ENCODE data around the gene HPS5. TPM values are rescaled to one million over a fixed set of nuclear protein-coding genes. Genes with fewer than 3 reads are reported as not detected.

Gene HPS5
- total RNA-seq, 1 donor from 2014 or later, result 14.7 TPM

DNA sequence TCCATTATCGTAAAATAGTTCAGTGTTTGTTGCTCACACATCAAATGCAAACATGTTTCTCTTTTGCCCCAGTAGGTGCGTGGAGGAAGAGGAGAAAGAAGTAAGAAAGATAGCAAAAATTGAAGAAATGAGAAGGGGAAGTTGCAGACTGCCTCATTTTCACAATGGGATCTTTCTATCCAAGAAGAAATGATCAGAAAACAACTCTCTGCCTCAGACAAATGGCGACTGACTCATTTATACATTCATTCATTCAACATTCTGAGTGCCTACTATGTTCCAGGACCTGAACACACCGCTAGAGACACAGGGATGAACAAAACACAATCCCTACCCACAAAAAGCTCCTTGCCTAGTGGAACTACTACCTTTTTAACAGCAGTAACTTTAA is 367 bp downstream of the HPS5 start:
- peak overlapping the region; percentile 100 for H3K4me3 Mint-ChIP-seq (ENCODE audit: unreplicated experiment)

DNA sequence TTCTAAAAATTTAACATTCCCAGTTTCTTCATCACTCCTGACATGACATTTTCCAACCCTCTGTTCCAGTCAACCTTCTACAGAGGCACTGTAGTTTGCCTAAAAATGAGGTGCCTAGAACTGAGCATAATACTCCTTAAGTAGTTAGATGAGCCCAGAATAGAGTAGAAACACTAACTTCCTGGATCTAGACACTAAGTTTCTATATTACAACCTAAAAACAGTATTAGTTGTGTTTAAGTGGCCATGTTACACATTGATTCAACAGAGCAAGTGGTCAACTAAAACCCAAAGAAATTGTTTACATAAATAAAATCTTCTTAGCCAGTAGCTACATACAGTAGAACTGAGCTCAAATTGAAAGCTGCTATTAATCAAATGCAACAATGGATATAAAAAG is 1.3 kb downstream of the HPS5 start:
- DNase-seq (ENCODE audit: low spot score), result no peak
- H3K4me1 Mint-ChIP-seq (ENCODE audit: unreplicated experiment), result peaks cover 46% of the 10 kb centered on the region
- H3K27ac Mint-ChIP-seq (ENCODE audit: unreplicated experiment), result no peak overlapping the region
- H3K4me3 Mint-ChIP-seq (ENCODE audit: unreplicated experiment), result no peak overlapping the region
- H3K36me3 Mint-ChIP-seq (ENCODE audit: low read depth, unreplicated experiment), result peaks cover 3% of the 10 kb centered on the region
- H3K27me3 Mint-ChIP-seq (ENCODE audit: unreplicated experiment), result peaks cover 8% of the 10 kb centered on the region
- TF ChIP-seq, protein P1, sequence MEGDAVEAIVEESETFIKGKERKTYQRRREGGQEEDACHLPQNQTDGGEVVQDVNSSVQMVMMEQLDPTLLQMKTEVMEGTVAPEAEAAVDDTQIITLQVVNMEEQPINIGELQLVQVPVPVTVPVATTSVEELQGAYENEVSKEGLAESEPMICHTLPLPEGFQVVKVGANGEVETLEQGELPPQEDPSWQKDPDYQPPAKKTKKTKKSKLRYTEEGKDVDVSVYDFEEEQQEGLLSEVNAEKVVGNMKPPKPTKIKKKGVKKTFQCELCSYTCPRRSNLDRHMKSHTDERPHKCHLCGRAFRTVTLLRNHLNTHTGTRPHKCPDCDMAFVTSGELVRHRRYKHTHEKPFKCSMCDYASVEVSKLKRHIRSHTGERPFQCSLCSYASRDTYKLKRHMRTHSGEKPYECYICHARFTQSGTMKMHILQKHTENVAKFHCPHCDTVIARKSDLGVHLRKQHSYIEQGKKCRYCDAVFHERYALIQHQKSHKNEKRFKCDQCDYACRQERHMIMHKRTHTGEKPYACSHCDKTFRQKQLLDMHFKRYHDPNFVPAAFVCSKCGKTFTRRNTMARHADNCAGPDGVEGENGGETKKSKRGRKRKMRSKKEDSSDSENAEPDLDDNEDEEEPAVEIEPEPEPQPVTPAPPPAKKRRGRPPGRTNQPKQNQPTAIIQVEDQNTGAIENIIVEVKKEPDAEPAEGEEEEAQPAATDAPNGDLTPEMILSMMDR (IDR thresholded peaks at IDR 0.05; ENCODE audit: unreplicated experiment), result no peak
- no peaks in the 10 kb centered on the region for H3K9me3 Mint-ChIP-seq (ENCODE audit: unreplicated experiment)

More for the DNA sequence above, 367 bp downstream of the HPS5 start:
- H3K36me3 Mint-ChIP-seq (ENCODE audit: low read depth, unreplicated experiment), result peaks cover 3% of the 10 kb centered on the region
- DNase-seq (ENCODE audit: low spot score), result no peak
- no peaks in the 10 kb centered on the region for H3K9me3 Mint-ChIP-seq (ENCODE audit: unreplicated experiment)
- H3K27me3 Mint-ChIP-seq (ENCODE audit: unreplicated experiment), result peaks cover 8% of the 10 kb centered on the region
- peaks cover 46% of the 10 kb centered on the region for H3K4me1 Mint-ChIP-seq (ENCODE audit: unreplicated experiment)
- TF ChIP-seq, protein P1 (IDR thresholded peaks at IDR 0.05; ENCODE audit: unreplicated experiment), result no peak
- peak overlapping the region; percentile 100 for H3K27ac Mint-ChIP-seq (ENCODE audit: unreplicated experiment)

DNA sequence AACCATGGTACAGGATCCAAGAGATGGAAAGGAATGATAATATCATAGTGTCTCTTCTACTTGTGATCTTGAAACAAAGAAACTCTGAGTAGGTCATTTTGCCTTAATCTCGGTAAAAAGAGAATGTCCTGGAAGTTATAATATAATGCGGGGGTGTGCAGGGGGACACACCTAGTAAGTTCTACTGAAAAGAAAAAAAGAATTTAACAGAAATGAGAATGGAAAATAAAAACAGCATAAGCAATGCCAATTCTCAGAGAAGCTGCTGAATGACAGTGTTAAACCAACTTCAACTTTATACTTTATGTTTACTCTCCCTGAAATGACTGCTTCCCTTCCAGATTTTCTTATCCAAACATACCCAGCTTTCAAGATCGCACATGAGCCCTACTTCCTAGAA is 2.0 kb downstream of the HPS5 start:
- DNase-seq (ENCODE audit: low spot score), result no peak
- Mint-ChIP-seq H3K27me3 (ENCODE audit: unreplicated experiment) (peaks cover 8% of the 10 kb centered on the region), H3K9me3 (ENCODE audit: unreplicated experiment) (no peaks in the 10 kb centered on the region), H3K4me1 (ENCODE audit: unreplicated experiment) (peaks cover 44% of the 10 kb centered on the region), H3K27ac (ENCODE audit: unreplicated experiment) (no peak overlapping the region), H3K36me3 (ENCODE audit: low read depth, unreplicated experiment) (peaks cover 3% of the 10 kb centered on the region), H3K4me3 (ENCODE audit: unreplicated experiment) (no peak overlapping the region)
- TF ChIP-seq, protein P1 (IDR thresholded peaks at IDR 0.05; ENCODE audit: unreplicated experiment), result no peak

DNA sequence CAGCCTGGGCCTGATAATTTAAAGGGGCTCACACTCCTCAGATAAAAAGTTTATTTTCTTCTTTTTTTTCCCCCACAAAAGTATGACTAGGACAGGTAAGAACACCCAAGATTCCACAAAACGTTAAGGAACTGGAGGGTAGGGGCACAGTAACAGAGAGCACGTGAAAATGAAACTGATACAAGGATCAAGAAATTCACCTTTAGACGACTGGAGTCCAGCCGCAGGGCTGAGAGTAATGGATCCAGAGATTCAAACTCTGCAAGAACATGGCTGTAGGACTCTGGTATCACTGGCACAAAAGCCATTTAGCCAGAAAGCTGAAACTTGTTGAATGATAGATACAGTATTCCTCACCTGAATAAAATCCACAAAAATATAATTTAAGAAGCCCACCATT is 4.4 kb downstream of the HPS5 start:
- no peak overlapping the region for H3K27ac Mint-ChIP-seq (ENCODE audit: unreplicated experiment)
- no peak for DNase-seq (ENCODE audit: low spot score)
- peaks cover 8% of the 10 kb centered on the region for H3K27me3 Mint-ChIP-seq (ENCODE audit: unreplicated experiment)
- peaks cover 27% of the 10 kb centered on the region for H3K4me1 Mint-ChIP-seq (ENCODE audit: unreplicated experiment)
- peaks cover 3% of the 10 kb centered on the region for H3K36me3 Mint-ChIP-seq (ENCODE audit: low read depth, unreplicated experiment)
- no peaks in the 10 kb centered on the region for H3K9me3 Mint-ChIP-seq (ENCODE audit: unreplicated experiment)
- H3K4me3 Mint-ChIP-seq (ENCODE audit: unreplicated experiment), result no peak overlapping the region
- TF ChIP-seq, protein P1 (IDR thresholded peaks at IDR 0.05; ENCODE audit: unreplicated experiment), result no peak

DNA sequence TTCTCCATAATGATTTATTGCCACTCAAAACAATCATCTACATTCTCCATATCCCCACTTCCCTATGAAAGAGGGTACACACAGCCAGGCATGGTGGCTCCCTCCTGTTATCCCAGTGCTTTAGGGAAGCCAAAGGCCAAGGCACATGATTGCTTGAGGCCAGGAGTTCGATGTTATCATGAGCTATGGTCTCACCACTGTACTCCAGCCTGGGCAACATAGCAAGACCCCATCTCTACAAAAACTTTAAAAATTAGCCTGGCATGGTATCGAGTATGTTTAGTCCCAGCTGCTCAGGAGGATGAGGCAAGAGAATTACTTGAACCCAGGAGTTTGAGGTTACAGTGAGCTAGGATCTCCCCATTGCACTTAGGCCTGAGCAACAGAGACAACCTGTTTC is 6.0 kb downstream of the HPS5 start:
- Mint-ChIP-seq H3K27ac (ENCODE audit: unreplicated experiment) (no peak overlapping the region), H3K27me3 (ENCODE audit: unreplicated experiment) (no peaks in the 10 kb centered on the region), H3K9me3 (ENCODE audit: unreplicated experiment) (no peaks in the 10 kb centered on the region), H3K36me3 (ENCODE audit: low read depth, unreplicated experiment) (peaks cover 3% of the 10 kb centered on the region), H3K4me1 (ENCODE audit: unreplicated experiment) (peaks cover 15% of the 10 kb centered on the region), H3K4me3 (ENCODE audit: unreplicated experiment) (no peak overlapping the region)
- TF ChIP-seq, protein P1 (IDR thresholded peaks at IDR 0.05; ENCODE audit: unreplicated experiment), result no peak
- DNase-seq (ENCODE audit: low spot score), result no peak

Measured in endothelial cell (in vitro differentiated cells).